ENCODE measurements around the gene HEXIM1.
A peak's percentile ranks its signal among the peaks of the same experiment; 100 is the strongest.

Gene HEXIM1

GRCh38 chr17:45128989-45129388 is 19.3 kb upstream of the HEXIM1 start:
- no peak for TF ChIP-seq Cebpa-rat (IDR thresholded peaks at IDR 0.05)
- Histone ChIP-seq H3K27ac (no peak overlapping the region), H4K20me1 (peaks cover 0 to 55% (median 8%) of the 10 kb centered on the region in 11 experiments; a peak in 9 of 22 replicates), H3K27me3 (no peaks in the 10 kb centered on the region), H3K4me3 (no peak overlapping the region), H3K36me3 (0 out of 22 replicates have a peak, but pooled peaks cover 0 to 8% (median 0%) of the 10 kb centered on the region in 11 experiments), H3K4me1 (peaks cover 16 to 61% (median 25%) of the 10 kb centered on the region in 10 experiments; a peak in 19 of 20 replicates), H3K4me2 (no peak overlapping the region), H3K9me3 (replicated peaks in 1 of 11) (no peaks in the 10 kb centered on the region), H3K9ac (no peak overlapping the region)

DNA sequence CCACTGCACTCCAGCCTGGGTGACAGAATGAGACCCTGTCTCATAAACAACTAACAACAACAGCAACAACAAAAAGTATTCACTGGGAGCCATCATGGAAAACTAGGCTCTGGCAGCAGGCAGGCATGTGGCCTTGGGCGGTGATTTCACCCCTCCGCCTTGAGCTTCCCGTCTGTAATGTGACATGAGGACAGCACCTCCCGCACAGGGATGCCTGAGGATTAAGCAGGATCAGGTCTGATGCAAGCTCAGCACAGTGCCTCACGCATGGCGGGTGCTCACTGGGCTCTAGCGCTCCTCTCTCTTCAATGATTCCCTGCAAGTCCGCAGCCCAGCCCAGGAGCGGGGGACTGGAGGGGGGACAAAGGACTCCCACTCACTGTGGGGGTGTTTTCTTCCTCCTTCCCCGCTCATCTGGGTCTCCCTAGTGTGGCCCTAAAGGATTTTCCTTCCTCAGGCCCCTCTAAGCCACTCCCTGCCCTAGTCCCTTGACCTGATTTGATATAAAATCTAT is 18.8 kb upstream of the HEXIM1 start:
- Histone ChIP-seq H3K9me3 (replicated peaks in 1 of 11) (no peaks in the 10 kb centered on the region), H3K27ac (no peak overlapping the region), H3K9ac (peak overlapping the region in 2 of 11 experiments; percentile 8 to 13; a peak in 1 of 22 replicates), H4K20me1 (peaks cover 0 to 50% (median 8%) of the 10 kb centered on the region in 11 experiments; a peak in 9 of 22 replicates), H3K4me1 (peaks cover 11 to 56% (median 20%) of the 10 kb centered on the region in 10 experiments; a peak in 19 of 20 replicates), H3K27me3 (no peaks in the 10 kb centered on the region), H3K4me2 (peak overlapping the region in 1 of 11 experiments; percentile 98; a peak in 1 of 22 replicates), H3K36me3 (0 out of 22 replicates have a peak, but pooled peaks cover 0 to 8% (median 0%) of the 10 kb centered on the region in 11 experiments), H3K4me3 (no peak overlapping the region)
- no peak for TF ChIP-seq Cebpa-rat (IDR thresholded peaks at IDR 0.05)

GRCh38 chr17:45129940-45130680 is 18.2 kb upstream of the HEXIM1 start:
- peaks cover 0 to 49% (median 8%) of the 10 kb centered on the region in 11 experiments; a peak in 9 of 22 replicates for H4K20me1 ChIP-seq
- H3K4me1 ChIP-seq: peaks cover 8 to 49% (median 17%) of the 10 kb centered on the region in 10 experiments; a peak in 19 of 20 replicates
- no peak overlapping the region for H3K4me3 ChIP-seq
- H3K9me3 ChIP-seq (replicated peaks in 1 of 11): no peaks in the 10 kb centered on the region
- 0 out of 22 replicates have a peak, but pooled peaks cover 0 to 8% (median 0%) of the 10 kb centered on the region in 11 experiments for H3K36me3 ChIP-seq
- H3K4me2 ChIP-seq: peak overlapping the region in 3 of 11 experiments; percentile 26 to 98 (median 96); a peak in 5 of 22 replicates
- H3K27me3 ChIP-seq: no peaks in the 10 kb centered on the region
- TF ChIP-seq Cebpa-rat (IDR thresholded peaks at IDR 0.05): no peak
- H3K9ac ChIP-seq: peak overlapping the region in 3 of 11 experiments; percentile 8 to 23 (median 15); a peak in 2 of 22 replicates
- no peak overlapping the region for H3K27ac ChIP-seq

GRCh38 chr17:45130681-45131615 is 17.3 kb upstream of the HEXIM1 start:
- peaks cover 0 to 49% (median 8%) of the 10 kb centered on the region in 11 experiments; a peak in 9 of 22 replicates for H4K20me1 ChIP-seq
- peak overlapping the region; percentile 96 to 100 (median 99) for H3K4me2 ChIP-seq
- no peaks in the 10 kb centered on the region for H3K27me3 ChIP-seq
- peaks cover 10 to 52% (median 21%) of the 10 kb centered on the region in 10 experiments for H3K4me1 ChIP-seq
- H3K9me3 ChIP-seq (replicated peaks in 1 of 11): no peaks in the 10 kb centered on the region
- no peak for TF ChIP-seq Cebpa-rat (IDR thresholded peaks at IDR 0.05)
- peak overlapping the region in 3 of 11 experiments; percentile 80 to 86 (median 86); a peak in 3 of 22 replicates for H3K9ac ChIP-seq
- 0 out of 22 replicates have a peak overlapping the region, but pooled peaks of 1 of the 11 experiments have one; percentile 7 for H3K27ac ChIP-seq
- 0 out of 22 replicates have a peak, but pooled peaks cover 0 to 8% (median 0%) of the 10 kb centered on the region in 11 experiments for H3K36me3 ChIP-seq
- H3K4me3 ChIP-seq: peak overlapping the region in 6 of 10 experiments; percentile 78 to 88 (median 81); a peak in 10 of 20 replicates

DNA sequence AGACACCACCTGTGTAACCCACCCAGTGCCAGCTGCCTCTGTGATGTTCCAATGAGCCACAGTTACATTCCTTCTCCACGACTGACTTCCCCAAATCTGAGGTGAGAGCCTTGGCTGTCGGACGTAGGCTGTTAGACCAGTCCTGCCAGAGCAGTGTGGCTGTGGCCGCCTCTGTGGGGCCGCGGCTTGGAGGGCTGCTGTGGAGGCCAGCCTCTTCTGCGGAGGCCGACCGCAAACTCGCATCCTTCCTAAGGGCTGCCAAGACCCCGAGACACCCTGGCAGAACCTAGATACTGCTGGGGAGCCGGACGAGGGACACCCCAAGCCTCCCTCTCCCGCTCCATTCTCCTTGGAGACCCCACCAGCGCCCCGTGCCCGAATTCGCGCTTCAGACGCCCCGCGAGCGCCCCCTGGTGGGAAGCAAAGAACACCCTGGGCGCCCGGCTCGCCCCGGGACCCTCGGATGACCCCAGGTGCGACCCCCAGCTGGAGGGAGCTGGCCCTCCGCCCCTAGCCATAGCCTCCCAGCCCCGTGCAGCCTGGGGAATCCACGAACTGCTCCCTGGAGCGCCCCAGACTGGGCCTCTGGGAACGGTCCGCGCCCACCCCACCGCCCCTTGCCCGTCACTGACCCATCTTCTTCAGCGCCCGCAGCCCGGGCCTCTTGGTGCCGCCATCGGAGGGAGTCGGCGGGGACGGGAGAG is 16.5 kb upstream of the HEXIM1 start:
- H3K27me3 ChIP-seq: no peaks in the 10 kb centered on the region
- peaks cover 0 to 49% (median 8%) of the 10 kb centered on the region in 11 experiments; a peak in 9 of 22 replicates for H4K20me1 ChIP-seq
- no peak for TF ChIP-seq Cebpa-rat (IDR thresholded peaks at IDR 0.05)
- peak overlapping the region in 10 of 11 experiments; percentile 42 to 81 (median 78); a peak in 20 of 22 replicates for H3K27ac ChIP-seq
- H3K36me3 ChIP-seq: 0 out of 22 replicates have a peak, but pooled peaks cover 0 to 8% (median 0%) of the 10 kb centered on the region in 11 experiments
- H3K9me3 ChIP-seq (replicated peaks in 1 of 11): no peaks in the 10 kb centered on the region
- H3K9ac ChIP-seq: peak overlapping the region; percentile 76 to 86 (median 83)
- H3K4me1 ChIP-seq: peaks cover 19 to 60% (median 30%) of the 10 kb centered on the region in 10 experiments
- H3K4me2 ChIP-seq: peak overlapping the region; percentile 96 to 100 (median 99)
- H3K4me3 ChIP-seq: peak overlapping the region; percentile 78 to 88 (median 81)

- H3K4me3 ChIP-seq: peak within 1 kb of the TSS; percentile 78 to 88 (median 81)
- no peaks in the 10 kb centered on the region for H3K27me3 ChIP-seq
- H3K27ac ChIP-seq: peak within 1 kb of the TSS; percentile 54 to 85 (median 77); a peak in 21 of 22 replicates
- H3K4me2 ChIP-seq: peak within 1 kb of the TSS; percentile 96 to 100 (median 100)
- TF ChIP-seq Cebpa-rat (IDR thresholded peaks at IDR 0.05): no peak
- peak within 1 kb of the TSS; percentile 76 to 86 (median 83) for H3K9ac ChIP-seq
- no peaks in the 10 kb centered on the region for H3K9me3 ChIP-seq (replicated peaks in 1 of 11)
- H3K4me1 ChIP-seq: peaks cover 21 to 61% (median 34%) of the 10 kb centered on the region in 10 experiments
- H4K20me1 ChIP-seq: peaks cover 0 to 44% (median 8%) of the 10 kb centered on the region in 11 experiments; a peak in 9 of 22 replicates
- H3K36me3 ChIP-seq: 0 out of 22 replicates have a peak, but pooled peaks cover 0 to 6% (median 0%) of the 10 kb centered on the region in 11 experiments
Measured at GRCh38 chr17:45132320-45132571, 16.0 kb upstream of the HEXIM1 start, which contains the start of gene PLCD3. Gene PLCD3 (minus strand): TSS chr17:45132515. CDS start chr17:45132410, 105 bp downstream.

GRCh38 chr17:45132572-45133463 is 15.5 kb upstream of the HEXIM1 start:
- no peak for TF ChIP-seq Cebpa-rat (IDR thresholded peaks at IDR 0.05)
- Histone ChIP-seq H3K4me3 (peak overlapping the region; percentile 78 to 88 (median 81)), H3K36me3 (peaks cover 0 to 1% (median 0%) of the 10 kb centered on the region in 11 experiments; a peak in 1 of 22 replicates), H3K9ac (peak overlapping the region; percentile 76 to 86 (median 83)), H3K4me1 (peaks cover 21 to 56% (median 35%) of the 10 kb centered on the region in 10 experiments), H3K9me3 (replicated peaks in 1 of 11) (no peaks in the 10 kb centered on the region), H3K4me2 (peak overlapping the region; percentile 94 to 100 (median 99)), H3K27ac (peak overlapping the region; percentile 54 to 85 (median 77); a peak in 21 of 22 replicates), H4K20me1 (peaks cover 0 to 38% (median 8%) of the 10 kb centered on the region in 11 experiments; a peak in 9 of 22 replicates), H3K27me3 (no peaks in the 10 kb centered on the region)
